ENCODE data around the gene THAP3. TPM values are rescaled to one million over a fixed set of nuclear protein-coding genes. Genes with fewer than 3 reads are reported as not detected.
A peak's percentile ranks its signal among the peaks of the same experiment; 100 is the strongest.

The THAP3 gene
- total RNA-seq, 4 donors from 2014 or later, result 16.3 to 36.9 (median 27.7) TPM

DNA sequence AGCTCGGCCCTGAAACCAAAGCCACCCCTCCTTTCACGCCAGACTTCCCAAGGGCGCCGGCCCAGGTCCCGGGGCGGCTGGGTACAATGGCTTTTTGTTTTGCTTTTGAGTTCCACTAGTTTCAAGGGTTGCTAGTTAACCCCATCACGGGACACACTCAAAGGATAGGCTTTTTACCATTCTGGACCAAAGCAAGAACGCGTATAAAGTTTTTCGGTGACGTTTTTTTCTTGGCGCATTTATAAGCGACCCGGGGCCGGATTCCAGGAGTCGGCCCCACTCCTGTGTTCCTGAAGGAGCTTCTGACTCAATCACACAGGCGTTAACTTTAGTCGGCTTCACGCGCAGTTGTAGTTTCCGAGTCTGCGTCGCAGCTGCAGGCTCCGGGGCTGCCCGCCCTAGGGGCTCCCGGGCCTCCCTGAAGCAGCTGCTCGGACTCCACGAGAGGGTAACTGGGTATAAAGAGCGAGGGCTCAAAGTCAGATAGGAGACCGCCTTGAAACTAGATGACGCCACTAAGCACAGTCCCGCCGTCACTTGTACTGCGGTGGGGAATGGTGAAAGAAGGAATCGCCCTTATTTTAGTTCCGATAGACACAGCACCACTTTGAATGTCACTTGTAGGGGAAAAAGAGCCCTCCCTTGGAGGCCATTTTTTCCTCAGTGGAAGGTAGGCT is 21.3 kb upstream of the THAP3 start:
- Histone ChIP-seq H3K4me1 (peaks cover 3 to 70% (median 32%) of the 10 kb centered on the region in 3 donors), H3K27me3 (no peaks in the 10 kb centered on the region), H3K9me3 (no peaks in the 10 kb centered on the region), H3K36me3 (peaks cover 0 to 14% of the 10 kb centered on the region in 2 donors), H3K4me3 (peak overlapping the region; percentile 53 to 99), H3K27ac (peak overlapping the region; percentile 87 to 100 (median 98))
- peak; percentile 29 for ATAC-seq
- WGBS, 2 donors (ENCODE audit: low coverage in 1 of 2), result 0% methylated on average over 8 to 23 of the region's 36 CpGs
- peak; percentile 13 to 38 for TF ChIP-seq POLR2A (IDR thresholded peaks at IDR 0.05)
- TF ChIP-seq, protein P1, sequence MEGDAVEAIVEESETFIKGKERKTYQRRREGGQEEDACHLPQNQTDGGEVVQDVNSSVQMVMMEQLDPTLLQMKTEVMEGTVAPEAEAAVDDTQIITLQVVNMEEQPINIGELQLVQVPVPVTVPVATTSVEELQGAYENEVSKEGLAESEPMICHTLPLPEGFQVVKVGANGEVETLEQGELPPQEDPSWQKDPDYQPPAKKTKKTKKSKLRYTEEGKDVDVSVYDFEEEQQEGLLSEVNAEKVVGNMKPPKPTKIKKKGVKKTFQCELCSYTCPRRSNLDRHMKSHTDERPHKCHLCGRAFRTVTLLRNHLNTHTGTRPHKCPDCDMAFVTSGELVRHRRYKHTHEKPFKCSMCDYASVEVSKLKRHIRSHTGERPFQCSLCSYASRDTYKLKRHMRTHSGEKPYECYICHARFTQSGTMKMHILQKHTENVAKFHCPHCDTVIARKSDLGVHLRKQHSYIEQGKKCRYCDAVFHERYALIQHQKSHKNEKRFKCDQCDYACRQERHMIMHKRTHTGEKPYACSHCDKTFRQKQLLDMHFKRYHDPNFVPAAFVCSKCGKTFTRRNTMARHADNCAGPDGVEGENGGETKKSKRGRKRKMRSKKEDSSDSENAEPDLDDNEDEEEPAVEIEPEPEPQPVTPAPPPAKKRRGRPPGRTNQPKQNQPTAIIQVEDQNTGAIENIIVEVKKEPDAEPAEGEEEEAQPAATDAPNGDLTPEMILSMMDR (IDR thresholded peaks at IDR 0.05), result no peak
- TF ChIP-seq POLR2AphosphoS5 (IDR thresholded peaks at IDR 0.05), result peak; percentile 75
- no peak for TF ChIP-seq EP300 (IDR thresholded peaks at IDR 0.05)

DNA sequence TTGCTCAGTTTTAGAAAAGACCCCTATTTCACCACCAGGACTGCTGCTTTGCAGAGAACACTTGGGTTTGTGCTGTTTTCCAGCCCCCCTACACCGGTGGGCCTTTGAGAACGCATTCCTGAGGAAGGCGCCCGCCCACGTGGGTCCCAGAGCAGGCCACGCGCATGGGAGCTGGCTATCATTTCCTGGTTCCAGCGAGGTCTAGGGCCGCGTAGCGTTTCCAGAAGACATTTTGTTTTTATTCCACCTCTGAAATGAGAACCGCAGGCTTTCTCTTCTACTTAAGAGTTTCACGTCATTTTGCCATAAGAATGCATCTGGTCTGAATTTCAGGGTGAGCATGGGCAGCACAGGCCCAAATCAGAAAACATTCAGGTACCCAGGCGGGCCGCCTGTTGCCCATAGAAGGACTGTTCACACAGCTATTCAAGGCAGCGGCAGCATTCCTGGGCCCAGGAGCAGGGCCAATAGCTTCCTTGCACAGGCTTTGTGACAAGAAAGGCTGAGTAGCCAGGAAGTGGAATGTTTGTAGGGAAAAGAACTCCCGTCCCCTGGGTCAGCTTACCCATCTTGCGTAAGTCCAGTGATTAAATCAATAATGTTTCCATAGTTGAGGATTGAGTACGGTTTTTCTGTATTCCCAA is 20.6 kb upstream of the THAP3 start:
- H3K4me3 ChIP-seq, result peak overlapping the region; percentile 53 to 99
- peak; percentile 52 for ATAC-seq
- peak overlapping the region; percentile 87 to 100 (median 98) for H3K27ac ChIP-seq
- peaks cover 3 to 70% (median 26%) of the 10 kb centered on the region in 3 donors for H3K4me1 ChIP-seq
- peaks cover 0 to 7% of the 10 kb centered on the region in 2 donors for H3K36me3 ChIP-seq
- H3K27me3 ChIP-seq, result no peaks in the 10 kb centered on the region
- 3 to 4% methylated on average over 11 to 14 of the region's 19 CpGs for WGBS, 2 donors (ENCODE audit: low coverage in 1 of 2)
- no peaks in the 10 kb centered on the region for H3K9me3 ChIP-seq
- peak; percentile 36 for TF ChIP-seq EP300 (IDR thresholded peaks at IDR 0.05)
- TF ChIP-seq POLR2A (IDR thresholded peaks at IDR 0.05), result no peak
- peak; percentile 86 for TF ChIP-seq POLR2AphosphoS5 (IDR thresholded peaks at IDR 0.05)
- TF ChIP-seq, protein P1 (IDR thresholded peaks at IDR 0.05), result peak in 3 of 4 experiments; percentile 20 to 42 (median 30)

DNA sequence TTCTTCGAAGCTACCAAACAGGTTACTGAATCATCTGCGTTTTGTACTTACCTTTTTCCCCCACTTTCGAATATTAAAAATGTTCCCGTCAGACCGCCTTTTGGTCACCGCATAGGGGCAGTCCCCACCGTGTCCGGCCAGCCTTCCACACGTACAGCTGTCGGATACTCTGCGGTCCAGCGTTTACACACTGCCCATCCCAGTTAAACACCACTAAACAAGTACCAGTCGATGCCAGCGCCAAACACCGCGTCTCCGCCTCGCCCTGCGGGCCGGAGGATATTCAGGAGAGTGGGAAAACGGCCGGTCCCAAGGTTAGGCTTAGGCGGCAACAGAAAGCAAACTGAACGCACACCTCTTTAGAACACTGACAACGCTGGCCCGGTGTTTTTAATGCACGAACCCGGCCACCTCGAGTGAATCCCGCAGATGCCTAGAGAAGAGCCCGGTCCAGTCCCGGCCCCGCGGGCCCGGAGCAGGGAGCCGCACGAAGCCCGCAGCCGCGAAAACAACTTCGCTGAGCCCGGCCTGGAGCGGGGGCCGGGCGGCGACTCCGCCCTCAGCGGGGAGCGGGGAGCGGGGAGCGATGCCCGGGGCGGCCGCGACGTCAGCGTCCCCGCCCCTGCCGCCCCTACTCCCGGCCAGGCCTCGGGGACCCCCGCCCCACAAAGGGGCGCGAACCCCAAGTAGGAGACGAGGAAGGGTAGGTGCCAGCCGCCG is 11.9 kb upstream of the THAP3 start:
- H3K4me3 ChIP-seq, result peak overlapping the region; percentile 79 to 89

DNA sequence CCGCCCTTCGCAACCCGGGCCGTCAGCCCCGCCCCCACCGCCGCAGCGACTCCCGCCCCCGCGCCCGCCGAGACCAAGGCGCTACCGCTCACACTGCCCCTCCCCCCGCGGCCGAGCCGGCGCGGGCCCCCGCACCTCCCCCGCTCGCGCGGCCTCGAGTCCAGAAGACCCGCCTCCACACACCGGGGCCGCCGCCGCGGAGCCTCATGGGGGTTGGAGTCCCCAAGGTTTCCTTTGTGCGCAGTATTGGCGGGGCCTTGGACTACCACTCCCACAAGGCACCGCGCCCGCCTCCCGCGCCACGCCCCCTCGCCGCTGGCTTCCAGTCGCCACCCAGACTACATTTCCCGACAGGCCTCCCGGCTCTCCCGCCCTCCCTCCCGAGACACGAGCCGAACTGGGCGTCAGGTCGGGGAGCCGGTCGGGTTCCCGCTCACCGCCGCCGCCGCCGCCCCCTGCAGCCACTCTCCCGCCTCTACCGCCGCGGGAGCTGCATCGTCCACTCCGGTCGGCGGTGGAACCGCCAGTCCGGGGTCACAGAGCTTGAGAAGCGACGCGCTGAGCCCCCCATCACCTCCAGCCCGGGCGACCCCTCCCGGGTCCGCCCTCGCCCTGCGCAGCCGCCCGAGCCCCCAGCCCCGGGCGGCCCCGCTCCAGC is 11.2 kb upstream of the THAP3 start, which contains the start of gene PHF13:
Gene PHF13 (plus strand): TSS at position 371 of the 658 bp plus-strand sequence. CDS start 336 bp downstream, outside the sequence.
- TF ChIP-seq, protein P1 (IDR thresholded peaks at IDR 0.05), result peak in 1 of 4 experiments; percentile 15
- TF ChIP-seq EP300 (IDR thresholded peaks at IDR 0.05) (no peak), POLR2AphosphoS5 (IDR thresholded peaks at IDR 0.05) (peak; percentile 74), POLR2A (IDR thresholded peaks at IDR 0.05) (peak; percentile 58 to 72)
- no peaks in the 10 kb centered on the region for H3K27me3 ChIP-seq
- peak; percentile 97 for ATAC-seq
- no peaks in the 10 kb centered on the region for H3K9me3 ChIP-seq
- WGBS, 2 donors (ENCODE audit: low coverage in 1 of 2), result no CpG with 5 or more reads among the region's 84 CpGs
- H3K4me1 ChIP-seq, result peaks cover 0 to 70% (median 11%) of the 10 kb centered on the region in 3 donors
- peaks cover 0 to 14% of the 10 kb centered on the region in 2 donors for H3K36me3 ChIP-seq
- H3K27ac ChIP-seq, result peak within 1 kb of the TSS; percentile 90 to 99 (median 97)
- peak within 1 kb of the TSS; percentile 83 to 89 for H3K4me3 ChIP-seq

More for the DNA sequence above, 11.9 kb upstream of the THAP3 start:
- Histone ChIP-seq H3K9me3 (no peaks in the 10 kb centered on the region), H3K27ac (peak overlapping the region; percentile 90 to 99 (median 97)), H3K4me1 (peaks cover 0 to 69% (median 11%) of the 10 kb centered on the region in 3 donors), H3K36me3 (peaks cover 0 to 7% of the 10 kb centered on the region in 2 donors), H3K27me3 (no peaks in the 10 kb centered on the region)
- TF ChIP-seq, protein P1 (IDR thresholded peaks at IDR 0.05), result peak in 1 of 4 experiments; percentile 7
- TF ChIP-seq EP300 (IDR thresholded peaks at IDR 0.05) (no peak), POLR2AphosphoS5 (IDR thresholded peaks at IDR 0.05) (peak; percentile 45), POLR2A (IDR thresholded peaks at IDR 0.05) (peak; percentile 80 to 81)
- WGBS, 2 donors (ENCODE audit: low coverage in 1 of 2), result 0% methylated on average over 9 to 12 of the region's 67 CpGs
- ATAC-seq, result peak; percentile 78

Data from gastroesophageal sphincter (tissue), 4 donors.